Measurements from ENCODE around the gene SPARCL1. TPM values are rescaled to one million over a fixed set of nuclear protein-coding genes. Genes with fewer than 3 reads are reported as not detected.
A peak's percentile ranks its signal among the peaks of the same experiment; 100 is the strongest.
"Not testable (repeated sequence)": the region's sequence is repeated elsewhere in the genome, so short reads cannot be mapped to it uniquely, and the experiment has no call there.

The SPARCL1 gene
- polyA plus RNA-seq, 3 donors = 7.5 to 15.3 (median 13.0) TPM

DNA sequence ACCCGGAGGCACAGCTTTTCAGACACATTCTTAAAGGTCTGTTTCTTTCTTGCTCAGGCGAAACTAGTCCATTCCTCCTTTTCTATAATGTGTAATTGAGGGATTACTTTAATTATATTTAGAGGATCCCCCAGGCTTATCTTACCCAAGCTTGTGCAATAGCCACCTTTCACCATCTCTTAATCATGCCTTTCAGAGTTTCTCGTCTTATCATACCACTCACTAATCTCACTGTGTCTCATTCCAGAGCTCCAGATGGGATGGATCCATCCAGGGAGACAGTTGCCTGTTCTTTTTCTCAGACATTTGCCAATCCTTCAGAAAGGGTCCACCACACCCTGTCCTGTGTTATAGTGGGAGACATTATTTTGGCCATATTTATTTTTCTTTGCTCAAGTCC, 12.5 kb downstream of the SPARCL1 start:
- no peak for DNase-seq (ENCODE audit: extremely low read depth in 1 of 11, low read depth in 9 of 11, low spot score in 4 of 11)

- no peak for DNase-seq (ENCODE audit: extremely low read depth in 1 of 11, low read depth in 9 of 11, low spot score in 4 of 11)
These were observed 16.8 kb downstream of the SPARCL1 start for GRCh38 chr4:87512400-87512799.

DNA sequence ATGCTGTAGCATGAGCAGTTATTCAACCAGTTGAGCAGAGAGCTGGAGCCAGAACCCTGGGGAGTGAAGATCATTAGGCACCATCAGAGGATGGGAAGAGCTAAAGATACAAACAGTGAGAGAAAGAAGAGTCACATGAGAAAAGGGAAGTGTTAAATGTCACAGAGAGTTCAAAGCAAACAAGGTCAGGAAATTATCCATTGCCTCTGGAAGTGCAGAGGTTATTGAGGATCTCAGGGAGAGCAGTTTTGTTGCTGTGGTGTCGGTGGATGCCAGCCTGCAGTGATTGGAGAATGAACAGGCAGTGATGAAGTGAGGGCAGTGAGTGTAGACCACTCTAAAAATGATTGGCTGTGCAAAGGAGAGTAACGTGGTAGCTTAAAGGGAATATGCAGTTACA, 17.7 kb downstream of the SPARCL1 start:
- DNase-seq (ENCODE audit: extremely low read depth in 1 of 11, low read depth in 9 of 11, low spot score in 4 of 11) = no peak

- DNase-seq (ENCODE audit: extremely low read depth in 1 of 11, low read depth in 9 of 11, low spot score in 4 of 11) = no peak
These were observed 18.4 kb downstream of the SPARCL1 start for GRCh38 chr4:87510747-87511146.

GRCh38 chr4:87506974-87507701, 22.0 kb downstream of the SPARCL1 start:
- DNase-seq (ENCODE audit: extremely low read depth in 1 of 11, low read depth in 9 of 11, low spot score in 4 of 11) = no peak

- no peak for DNase-seq (ENCODE audit: extremely low read depth in 1 of 11, low read depth in 9 of 11, low spot score in 4 of 11)
These were observed 23.3 kb downstream of the SPARCL1 start for GRCh38 chr4:87505862-87506261.

- no peak for DNase-seq (ENCODE audit: extremely low read depth in 1 of 11, low read depth in 9 of 11, low spot score in 4 of 11)
These were observed 26.5 kb downstream of the SPARCL1 start for GRCh38 chr4:87502580-87503238.

DNA sequence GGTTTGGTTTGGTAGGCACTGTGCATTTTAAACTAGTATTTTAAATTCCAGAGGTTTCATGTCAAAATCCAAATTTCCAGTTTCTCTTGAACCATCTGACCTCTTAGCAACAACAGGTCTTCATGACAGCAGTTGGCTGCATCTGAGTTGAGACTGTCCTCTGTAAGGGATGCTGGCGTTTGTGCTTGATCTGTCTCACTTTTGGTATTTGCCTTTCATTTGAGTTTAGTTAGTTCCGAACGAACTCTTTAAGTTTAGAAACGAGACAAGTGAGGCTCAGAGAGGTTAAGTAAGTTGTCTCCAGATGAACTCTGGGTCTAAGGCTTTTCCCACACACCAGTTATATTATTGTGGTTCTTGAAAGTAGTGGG, 29.1 kb downstream of the SPARCL1 start:
- DNase-seq (ENCODE audit: extremely low read depth in 1 of 11, low read depth in 9 of 11, low spot score in 4 of 11) = no peak

- DNase-seq (ENCODE audit: extremely low read depth in 1 of 11, low read depth in 9 of 11, low spot score in 4 of 11) = no peak
These were observed 29.6 kb downstream of the SPARCL1 start for GRCh38 chr4:87499403-87500091.

DNA sequence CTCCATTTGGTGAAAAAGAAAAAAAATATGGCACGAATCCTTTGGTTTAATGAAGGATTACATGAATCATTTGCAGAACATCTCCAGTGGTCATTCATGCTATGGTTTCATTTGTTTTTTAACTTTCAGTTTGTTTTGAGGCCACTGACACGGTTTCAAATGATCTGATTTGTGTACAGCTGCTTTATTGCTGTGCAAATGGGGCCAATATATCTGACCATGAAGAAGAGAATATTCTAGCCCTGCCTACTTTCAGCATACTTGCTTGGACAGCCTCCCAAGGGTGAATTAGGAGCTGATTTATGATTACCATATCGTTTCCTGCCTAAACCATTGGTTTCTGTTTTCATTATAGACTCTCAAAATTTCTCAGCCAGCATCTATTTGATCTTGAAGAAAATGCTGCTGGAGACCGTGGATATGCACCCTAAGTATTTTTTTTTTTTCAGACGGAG, 30.7 kb downstream of the SPARCL1 start:
- DNase-seq (ENCODE audit: extremely low read depth in 1 of 11, low read depth in 9 of 11, low spot score in 4 of 11) = peak in 8 of 11 donors; percentile 31 to 45 (median 41)

DNA sequence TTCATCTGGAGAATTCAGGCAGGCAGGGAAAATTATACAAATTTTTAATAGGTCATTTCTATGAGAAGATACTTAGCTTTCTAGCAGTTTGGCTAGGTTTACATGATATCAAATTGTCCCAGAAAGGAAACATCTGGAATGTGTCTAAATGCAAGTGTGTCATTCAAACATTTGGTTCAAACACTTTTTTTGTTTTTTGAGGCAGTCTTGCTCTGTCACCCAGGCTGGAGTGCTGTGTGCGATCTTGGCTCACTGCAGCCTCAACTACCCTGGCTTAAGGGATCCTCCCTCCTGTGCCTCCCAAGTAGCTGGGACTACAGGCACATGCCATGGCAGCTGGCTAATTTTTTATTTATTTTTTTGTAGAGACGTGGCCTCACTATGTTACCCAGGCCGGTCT, 31.6 kb downstream of the SPARCL1 start:
- no peak for DNase-seq (ENCODE audit: extremely low read depth in 1 of 11, low read depth in 9 of 11, low spot score in 4 of 11)

GRCh38 chr4:87497159-87497558, 32.0 kb downstream of the SPARCL1 start:
- DNase-seq (ENCODE audit: extremely low read depth in 1 of 11, low read depth in 9 of 11, low spot score in 4 of 11) = no peak

GRCh38 chr4:87493115-87493514, 36.1 kb downstream of the SPARCL1 start:
- no peak for DNase-seq (ENCODE audit: extremely low read depth in 1 of 11, low read depth in 9 of 11, low spot score in 4 of 11)

- not testable (repeated sequence) for DNase-seq (ENCODE audit: extremely low read depth in 1 of 11, low read depth in 9 of 11, low spot score in 4 of 11)
These were observed 37.3 kb downstream of the SPARCL1 start for GRCh38 chr4:87491851-87492250.

GRCh38 chr4:87491436-87491835, 37.7 kb downstream of the SPARCL1 start:
- DNase-seq (ENCODE audit: extremely low read depth in 1 of 11, low read depth in 9 of 11, low spot score in 4 of 11) = no peak

DNA sequence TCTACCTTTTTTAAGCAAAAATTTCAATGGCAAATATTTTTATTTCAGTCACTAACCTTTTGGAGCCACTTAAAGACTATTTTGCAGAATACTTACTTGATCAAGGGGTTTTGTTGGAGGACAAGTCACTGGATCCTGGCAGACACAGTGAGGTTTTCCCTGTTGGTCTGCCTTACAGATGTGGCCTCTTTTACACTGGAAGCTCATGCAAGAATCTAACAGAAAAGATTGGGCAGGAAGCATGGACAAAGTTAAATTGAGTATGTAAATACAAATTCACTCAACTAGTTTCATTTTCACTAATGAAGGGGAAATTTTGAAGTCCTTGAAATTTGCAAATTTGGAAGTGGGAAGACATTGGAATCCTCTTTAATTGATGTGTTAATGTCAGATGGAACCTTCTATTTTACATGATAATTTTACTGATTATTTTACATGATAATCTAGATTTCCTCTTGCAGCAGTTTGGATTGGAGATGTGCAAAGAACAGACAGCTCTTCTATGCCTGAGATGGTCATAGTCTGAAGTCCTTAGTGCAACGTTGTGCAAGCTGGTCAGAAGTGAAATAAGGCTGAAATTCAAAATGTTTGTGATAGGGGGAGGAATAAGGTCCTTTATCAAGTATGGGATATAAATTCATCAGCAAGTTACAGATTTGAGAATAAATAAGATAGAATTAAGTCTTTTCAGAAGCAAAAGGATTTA, 38.4 kb downstream of the SPARCL1 start:
- DNase-seq (ENCODE audit: extremely low read depth in 1 of 11, low read depth in 9 of 11, low spot score in 4 of 11) = no peak

DNA sequence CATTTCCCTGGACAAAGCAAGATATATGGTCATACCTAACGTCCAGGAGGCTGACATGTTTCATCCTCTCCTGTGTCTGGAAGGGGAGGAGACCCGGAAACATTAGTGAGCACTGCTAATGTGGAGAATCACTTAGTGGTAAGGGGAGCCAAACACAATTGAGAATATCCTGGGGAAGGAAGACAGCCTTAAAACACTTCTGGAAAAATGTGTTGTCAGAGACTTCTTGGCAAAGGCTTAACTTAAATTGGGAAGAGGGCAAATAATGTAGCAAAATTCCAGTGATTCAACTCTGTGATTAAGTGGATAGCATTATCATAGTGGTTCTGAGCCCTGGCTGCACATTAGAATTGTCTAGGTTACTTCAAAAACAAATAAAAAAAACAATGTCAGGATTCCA, 39.5 kb downstream of the SPARCL1 start:
- DNase-seq (ENCODE audit: extremely low read depth in 1 of 11, low read depth in 9 of 11, low spot score in 4 of 11) = no peak

DNA sequence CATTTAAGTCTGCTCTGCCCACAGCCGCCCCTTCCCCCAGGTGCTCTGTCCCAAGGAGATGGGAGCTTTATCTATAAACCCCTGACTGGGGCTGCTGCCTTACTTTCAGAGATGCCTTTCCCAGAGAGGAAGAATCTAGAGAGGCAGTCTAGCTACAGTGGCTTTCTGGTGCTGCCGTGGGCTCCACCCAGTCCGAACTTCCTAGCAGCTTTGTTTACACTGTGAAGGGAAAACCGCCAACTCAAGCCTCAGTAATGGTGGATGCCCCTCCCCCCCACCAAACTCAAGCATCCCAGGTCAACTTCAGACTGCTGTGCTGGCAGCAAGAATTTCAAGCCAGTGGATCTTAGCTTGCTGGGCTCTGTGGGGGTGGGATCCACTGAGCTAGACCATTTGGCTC, 40.5 kb downstream of the SPARCL1 start:
- DNase-seq (ENCODE audit: extremely low read depth in 1 of 11, low read depth in 9 of 11, low spot score in 4 of 11) = not testable (repeated sequence)

DNA sequence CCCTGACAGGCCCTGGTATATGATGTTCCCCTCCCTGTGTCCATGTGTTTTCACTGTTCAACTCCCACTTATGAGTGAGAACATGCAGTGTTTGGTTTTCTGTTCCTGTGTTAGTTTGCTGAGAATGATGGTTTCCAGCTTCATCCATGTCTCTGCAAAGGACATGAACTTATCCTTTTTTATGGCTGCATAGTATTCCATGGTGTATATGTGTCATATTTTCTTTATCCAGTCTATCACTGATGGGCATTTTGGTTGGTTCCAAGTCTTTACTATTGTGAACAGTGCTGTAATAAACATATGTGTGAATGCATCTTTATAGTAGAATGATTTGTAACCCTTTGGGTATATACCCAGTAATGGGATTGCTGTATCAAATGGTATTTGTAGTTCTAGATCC, 45.9 kb downstream of the SPARCL1 start:
- not testable (repeated sequence) for DNase-seq (ENCODE audit: extremely low read depth in 1 of 11, low read depth in 9 of 11, low spot score in 4 of 11)

DNA sequence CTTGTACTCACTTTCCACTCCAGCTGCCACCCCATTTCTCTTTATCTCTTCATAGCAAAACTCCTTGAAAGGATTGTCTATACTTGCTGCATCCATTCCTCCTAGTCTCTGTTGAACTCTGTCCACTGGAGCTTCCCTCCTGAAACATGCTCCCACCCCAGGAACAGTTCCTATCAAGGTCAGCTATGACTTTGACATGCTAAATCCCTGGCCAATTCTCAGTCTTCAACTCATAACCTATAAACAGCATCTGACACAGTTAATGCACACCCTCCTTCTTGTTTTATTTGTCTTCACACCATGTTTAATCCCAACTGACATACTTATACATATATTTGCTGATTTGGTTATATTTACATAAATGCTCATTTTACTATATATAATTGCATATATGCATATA, 47.8 kb downstream of the SPARCL1 start:
- DNase-seq (ENCODE audit: extremely low read depth in 1 of 11, low read depth in 9 of 11, low spot score in 4 of 11) = no peak

Measured in renal cortex interstitium (tissue), 11 donors.